SU-DHL-6 (cell line): ENCODE data around the gene CDK13.
"Not testable (repeated sequence)": the region's sequence is repeated elsewhere in the genome, so short reads cannot be mapped to it uniquely, and the experiment has no call there.

Experiments used
- H2AFZ ChIP-seq: fragments of 200-600 bp; sonication (generic); 2 replicates; pipeline ENCODE4 v1.6.1; 2014; ENCODE audit warnings: low read depth, mild to moderate bottlenecking, moderate library complexity, mixed read lengths, antibody characterized with exemption, low read length; ENCODE audit not compliant: severe bottlenecking
- H3F3A ChIP-seq: fragments of 200-600 bp; shearing (Covaris generic); 2 replicates; pipeline ENCODE4 v1.6.0; 2016; ENCODE audit warnings: antibody characterized with exemption, mild to moderate bottlenecking; ENCODE audit not compliant: insufficient read depth
- H3K27ac ChIP-seq: fragments of 200-600 bp; sonication (generic); 2 replicates; pipeline ENCODE4 v1.5.1; 2016; ENCODE audit warnings: low read depth, mild to moderate bottlenecking, low read length, moderate library complexity, mixed read lengths
- H3K27me3 ChIP-seq: fragments of 200-600 bp; sonication (generic), shearing (Covaris generic); 2 replicates; pipeline ENCODE4 v1.6.0; 2014; ENCODE audit warnings: mild to moderate bottlenecking, low read length
- H3K36me3 ChIP-seq: fragments of 200-600 bp; sonication (generic); 2 replicates; pipeline ENCODE4 v1.6.1; 2014; ENCODE audit warnings: mild to moderate bottlenecking, low read length, mixed read lengths
- H3K4me2 ChIP-seq: fragments of 300-600, 200-600 bp; shearing (Covaris generic), sonication (generic); 2 replicates; pipeline ENCODE4 v1.6.0; 2014; ENCODE audit warnings: low read length, low read depth, mild to moderate bottlenecking; ENCODE audit not compliant: poor library complexity, severe bottlenecking
- H3K4me3 ChIP-seq: fragments of 200-600 bp; sonication (generic); 2 replicates; pipeline ENCODE4 v1.5.1; 2014; ENCODE audit warnings: antibody characterized with exemption, low read length, mild to moderate bottlenecking, mixed read lengths; ENCODE audit not compliant: insufficient read depth, poor library complexity, severe bottlenecking
- H3K79me2 ChIP-seq: fragments of 200-600 bp; sonication (generic); 2 replicates; pipeline ENCODE4 v1.6.1; 2014; ENCODE audit warnings: mild to moderate bottlenecking, low read length, moderate library complexity; ENCODE audit not compliant: insufficient read depth
- H3K9ac ChIP-seq: fragments of 200-600 bp; sonication (generic); 2 replicates; pipeline ENCODE4 v1.7.0; 2014; ENCODE audit warnings: mild to moderate bottlenecking, low read length
- H3K9me2 ChIP-seq: fragments of 200-600 bp; sonication (generic); replicated peaks from 2 replicates; pipeline ENCODE4 v1.6.1; 2014; ENCODE audit warnings: low read length; ENCODE audit not compliant: insufficient read depth
- H3K9me3 ChIP-seq: fragments of 200-600 bp; sonication (generic); 2 replicates; pipeline ENCODE4 v1.6.1; 2014; ENCODE audit warnings: low read length, mixed read lengths; ENCODE audit not compliant: insufficient read depth
- H4K20me1 ChIP-seq: fragments of 200-600 bp; sonication (generic); 2 replicates; pipeline ENCODE4 v1.6.1; 2014; ENCODE audit warnings: low read depth, mild to moderate bottlenecking, antibody characterized with exemption, low read length, moderate library complexity, mixed read lengths
- CTCF ChIP-seq: fragments of 200-600 bp; sonication (generic); IDR thresholded peaks from one replicate; pipeline ENCODE4 v1.5.1; 2017; ENCODE audit warnings: antibody characterized with exemption, mild to moderate bottlenecking, low read length, moderate library complexity; ENCODE audit not compliant: insufficient read depth, poor library complexity, severe bottlenecking
- EZH2phosphoT487 ChIP-seq: fragments of 200-600 bp; sonication (generic), shearing (Covaris generic); conservative IDR thresholded peaks from 2 replicates; pipeline ENCODE4 v1.6.1; 2018; ENCODE audit warnings: mild to moderate bottlenecking, antibody characterized with exemption, low read length, moderate library complexity, mixed read lengths

Gene CDK13

GRCh38 chr7:40137563-40137962 lies 187.5 kb downstream of the CDK13 start:
- Histone ChIP-seq H2AFZ (no peak overlapping the region), H3K27ac (no peak overlapping the region), H3K9ac (no peak overlapping the region), H3K4me3 (no peak overlapping the region), H3K36me3 (peaks cover 6% of the 10 kb centered on the region), H4K20me1 (peaks cover 9% of the 10 kb centered on the region), H3F3A (no peaks in the 10 kb centered on the region), H3K9me2 (no peaks in the 10 kb centered on the region), H3K79me2 (peaks cover 19% of the 10 kb centered on the region), H3K4me2 (no peak overlapping the region), H3K9me3 (no peaks in the 10 kb centered on the region; the same call in 1 of the 2 replicates), H3K27me3 (no peaks in the 10 kb centered on the region)
- no peak for TF ChIP-seq EZH2phosphoT487
- no peak for TF ChIP-seq CTCF

- no peaks in the 10 kb centered on the region for H3F3A ChIP-seq
- no peak overlapping the region for H2AFZ ChIP-seq
Measured at GRCh38 chr7:40138973-40139372, 188.9 kb downstream of the CDK13 start.

DNA sequence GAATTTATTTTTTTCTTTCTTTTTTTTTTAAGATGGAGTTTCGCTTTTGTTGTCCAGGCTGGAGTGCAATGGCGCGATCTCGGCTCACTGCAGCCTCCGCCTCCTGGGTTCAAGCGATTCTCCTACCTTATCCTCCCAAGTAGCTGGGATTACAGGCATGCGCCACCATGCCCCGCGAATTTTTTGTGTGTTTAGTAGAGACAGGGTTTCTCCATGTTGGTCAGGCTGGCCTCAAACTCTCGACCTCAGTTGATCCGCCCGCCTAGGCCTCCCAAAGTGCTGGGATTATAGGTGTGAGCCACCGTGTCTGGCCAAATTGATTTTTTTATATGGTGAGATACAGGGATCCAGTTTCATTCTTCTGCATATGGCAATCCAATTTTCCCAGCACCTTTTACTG lies 189.8 kb downstream of the CDK13 start:
- not testable (repeated sequence) for H3K9me3 ChIP-seq, H3F3A ChIP-seq, H3K9ac ChIP-seq, H3K4me2 ChIP-seq, H3K4me3 ChIP-seq, H2AFZ ChIP-seq, H3K27ac ChIP-seq, H3K79me2 ChIP-seq, H3K27me3 ChIP-seq, H4K20me1 ChIP-seq, H3K9me2 ChIP-seq, H3K36me3 ChIP-seq

More at GRCh38 chr7:40138973-40139372, 188.9 kb downstream of the CDK13 start:
- Histone ChIP-seq H4K20me1 (no peaks in the 10 kb centered on the region), H3K9me2 (no peaks in the 10 kb centered on the region), H3K9me3 (no peaks in the 10 kb centered on the region; the same call in 1 of the 2 replicates), H3K4me3 (no peak overlapping the region), H3K36me3 (no peaks in the 10 kb centered on the region), H3K9ac (no peak overlapping the region), H3K79me2 (peaks cover 4% of the 10 kb centered on the region), H3K27ac (no peak overlapping the region), H3K4me2 (no peak overlapping the region), H3K27me3 (no peaks in the 10 kb centered on the region)
- no peak for TF ChIP-seq EZH2phosphoT487
- TF ChIP-seq CTCF, result no peak

- not testable (repeated sequence) for H3K4me3 ChIP-seq, H3K9me3 ChIP-seq, H2AFZ ChIP-seq, H3F3A ChIP-seq, H3K27me3 ChIP-seq, H3K4me2 ChIP-seq, H3K9ac ChIP-seq, H3K27ac ChIP-seq, H3K79me2 ChIP-seq, H3K36me3 ChIP-seq, H4K20me1 ChIP-seq, H3K9me2 ChIP-seq
Measured at GRCh38 chr7:40141916-40142315, 191.9 kb downstream of the CDK13 start.

DNA sequence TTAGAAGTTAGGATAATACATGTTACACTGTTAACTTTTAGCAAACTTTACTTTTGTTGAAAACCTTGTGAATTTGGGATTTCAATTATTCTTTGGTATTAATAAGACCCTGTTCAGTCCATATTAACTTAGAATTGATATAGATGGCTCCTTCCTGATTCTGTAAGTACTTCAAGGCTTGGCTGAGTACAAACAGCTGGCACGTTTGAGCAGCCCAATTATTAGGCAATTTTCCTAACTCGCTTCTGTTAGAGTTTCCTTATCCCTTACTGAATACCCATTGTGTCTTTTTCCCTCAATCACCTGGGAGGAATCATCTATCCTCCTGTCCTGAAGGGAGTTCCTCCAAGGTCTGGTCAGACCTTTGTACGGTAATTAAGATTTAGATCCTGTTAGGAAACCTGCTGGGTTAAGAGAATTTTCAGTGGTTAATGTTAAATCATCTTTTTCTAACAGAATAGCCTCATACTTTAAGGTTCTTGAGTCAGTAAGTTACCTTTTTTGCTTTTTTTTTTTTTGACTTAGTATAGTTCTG lies 195.6 kb downstream of the CDK13 start:
- H3K9me3 ChIP-seq, H3K36me3 ChIP-seq, H3K4me3 ChIP-seq, H3K79me2 ChIP-seq, H3K27me3 ChIP-seq, H4K20me1 ChIP-seq, H3K4me2 ChIP-seq, H3F3A ChIP-seq, H3K9me2 ChIP-seq, H3K27ac ChIP-seq, H3K9ac ChIP-seq, H2AFZ ChIP-seq: not testable (repeated sequence)
